GM21381 (cell line): ENCODE data around the gene PPM1H.
"Not testable (repeated sequence)": the region's sequence is repeated elsewhere in the genome, so short reads cannot be mapped to it uniquely, and the experiment has no call there.

ENCODE experiments used
- ATAC-seq: cut with Tn5 transposase; IDR thresholded peaks from one replicate; pipeline ENCODE4 v1.9.1; 2021; ENCODE audit warnings: mild to moderate bottlenecking, moderate library complexity; ENCODE audit not compliant: unreplicated experiment

The PPM1H gene

DNA sequence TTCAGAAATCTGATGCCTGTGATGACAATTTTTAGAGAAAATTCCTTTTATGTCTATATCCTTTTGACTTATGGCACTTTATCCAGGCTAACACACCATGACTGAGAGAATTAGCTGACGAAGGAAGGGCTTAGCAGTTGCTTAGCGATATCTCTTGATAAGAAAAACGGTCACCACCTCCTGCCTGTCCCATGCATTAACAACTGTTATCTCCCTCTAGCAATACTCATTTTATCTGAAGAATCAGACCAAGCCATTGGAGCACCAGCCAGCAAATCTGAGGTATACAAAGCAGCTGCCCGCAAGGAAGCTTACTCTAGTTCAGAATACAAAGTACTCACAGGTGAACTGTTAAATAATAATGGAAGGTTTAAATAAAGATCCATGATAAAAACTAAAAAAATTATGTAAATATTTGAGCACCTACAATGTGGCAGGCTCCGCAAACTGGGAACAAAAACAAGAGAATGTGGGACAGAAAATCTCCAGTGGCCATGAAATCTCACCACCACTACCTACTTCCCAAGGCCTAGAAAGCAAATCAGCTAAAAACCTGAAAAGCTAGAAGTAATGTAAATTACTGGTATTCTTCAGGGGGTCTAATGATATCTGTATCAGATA, 24.3 kb downstream of the PPM1H start:
- no peak for ATAC-seq

GRCh38 chr12:62909340-62909739, 25.6 kb downstream of the PPM1H start:
- no peak for ATAC-seq

DNA sequence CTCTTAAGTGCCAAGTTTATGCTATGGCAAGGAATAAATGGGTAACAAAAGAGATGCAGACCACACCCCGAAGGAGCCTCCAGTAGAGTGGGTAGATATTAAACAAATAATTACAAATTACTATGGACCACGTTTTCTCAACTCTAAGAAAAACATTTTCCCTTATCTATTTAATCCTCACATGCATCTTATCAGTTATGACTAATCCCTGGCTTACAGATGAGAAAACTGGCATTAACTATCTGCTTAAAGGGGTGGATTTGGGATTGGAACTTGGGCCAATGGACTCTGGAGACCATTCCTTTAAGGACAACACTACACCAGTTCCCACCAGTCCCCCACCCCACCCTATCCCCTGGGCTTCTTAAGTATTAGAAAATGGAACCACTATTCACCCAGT, 26.3 kb downstream of the PPM1H start:
- no peak for ATAC-seq

DNA sequence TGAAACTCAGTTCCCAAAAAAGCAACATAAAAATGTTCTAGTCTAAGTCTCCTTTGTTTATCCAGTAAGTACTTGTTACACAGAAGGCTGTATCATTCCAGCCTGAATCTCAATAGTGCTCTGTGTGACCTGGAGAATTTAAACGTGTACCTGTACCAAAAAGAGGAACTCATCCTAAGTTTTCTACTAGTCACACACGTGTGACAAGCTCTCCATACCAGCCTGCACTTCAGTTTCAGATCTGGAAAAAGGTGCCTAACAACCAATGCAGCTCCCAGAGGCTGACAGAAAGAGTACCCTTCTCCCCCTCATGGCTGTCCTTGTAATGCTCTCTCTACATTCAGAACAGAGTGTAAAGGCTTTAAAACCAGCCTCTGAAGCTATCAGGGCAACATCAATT, 27.4 kb downstream of the PPM1H start:
- no peak for ATAC-seq

GRCh38 chr12:62907078-62907477, 27.9 kb downstream of the PPM1H start:
- no peak for ATAC-seq

DNA sequence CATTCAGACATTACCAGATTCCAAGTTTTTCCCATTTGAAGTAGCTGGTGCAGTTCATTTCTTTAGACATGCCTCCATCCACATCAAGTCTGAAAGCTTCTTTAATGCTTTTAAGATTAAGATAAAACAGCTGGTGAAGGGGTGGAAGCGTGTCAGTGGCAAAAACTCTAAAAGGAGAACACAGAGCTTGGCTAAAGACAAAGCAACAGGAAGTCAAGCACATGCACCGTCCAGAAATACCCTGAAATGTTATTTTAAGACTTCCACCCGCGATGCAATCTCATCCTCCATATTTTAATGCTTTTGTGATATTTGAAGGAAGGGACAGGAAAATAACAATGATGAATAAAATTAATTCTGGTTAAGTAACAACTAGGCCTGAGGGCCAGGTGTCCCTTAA, 31.8 kb downstream of the PPM1H start:
- no peak for ATAC-seq

GRCh38 chr12:62900686-62901272, 34.2 kb downstream of the PPM1H start:
- no peak for ATAC-seq

- ATAC-seq = no peak
Observed at GRCh38 chr12:62899568-62900390, 35.2 kb downstream of the PPM1H start.

DNA sequence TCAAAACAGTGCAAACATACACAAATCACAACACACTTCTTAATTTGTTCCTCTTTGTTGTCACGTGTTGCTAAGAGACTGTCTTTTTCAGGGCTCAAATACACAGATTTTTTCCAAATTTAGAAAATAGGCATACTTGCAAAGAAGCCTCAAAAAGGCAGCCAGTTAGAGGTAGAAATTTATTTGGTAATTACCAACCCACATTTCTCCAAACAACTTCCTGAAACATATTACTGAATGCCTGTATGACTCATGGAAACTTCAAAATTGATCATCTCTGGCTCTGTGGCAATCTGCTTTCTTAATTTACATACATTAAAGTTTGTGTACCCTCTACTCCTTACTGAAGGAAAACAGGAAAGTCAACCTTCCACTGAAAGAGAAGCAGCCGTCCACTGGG, 36.4 kb downstream of the PPM1H start:
- ATAC-seq = no peak

- no peak for ATAC-seq
Observed at GRCh38 chr12:62895351-62895877, 39.5 kb downstream of the PPM1H start.

DNA sequence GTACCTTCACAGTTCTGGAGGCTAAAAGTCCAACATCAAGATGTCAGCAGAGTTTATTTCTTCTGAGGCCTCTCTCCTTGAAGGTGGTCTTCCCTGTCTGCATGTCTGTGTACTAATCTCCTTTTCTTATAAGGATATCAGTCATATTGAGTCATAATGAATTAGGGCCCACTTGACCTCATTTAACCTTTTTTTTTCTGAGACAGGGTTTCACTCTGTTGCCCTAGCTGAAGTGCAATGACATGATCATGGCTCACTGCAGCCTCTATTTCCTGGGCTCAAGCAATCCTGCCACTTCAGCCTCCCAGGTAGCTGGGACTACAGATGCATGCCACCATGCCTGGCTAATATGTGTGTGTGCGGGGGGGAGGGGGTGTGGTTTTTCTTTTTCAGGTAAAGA, 41.7 kb downstream of the PPM1H start:
- ATAC-seq = no peak

DNA sequence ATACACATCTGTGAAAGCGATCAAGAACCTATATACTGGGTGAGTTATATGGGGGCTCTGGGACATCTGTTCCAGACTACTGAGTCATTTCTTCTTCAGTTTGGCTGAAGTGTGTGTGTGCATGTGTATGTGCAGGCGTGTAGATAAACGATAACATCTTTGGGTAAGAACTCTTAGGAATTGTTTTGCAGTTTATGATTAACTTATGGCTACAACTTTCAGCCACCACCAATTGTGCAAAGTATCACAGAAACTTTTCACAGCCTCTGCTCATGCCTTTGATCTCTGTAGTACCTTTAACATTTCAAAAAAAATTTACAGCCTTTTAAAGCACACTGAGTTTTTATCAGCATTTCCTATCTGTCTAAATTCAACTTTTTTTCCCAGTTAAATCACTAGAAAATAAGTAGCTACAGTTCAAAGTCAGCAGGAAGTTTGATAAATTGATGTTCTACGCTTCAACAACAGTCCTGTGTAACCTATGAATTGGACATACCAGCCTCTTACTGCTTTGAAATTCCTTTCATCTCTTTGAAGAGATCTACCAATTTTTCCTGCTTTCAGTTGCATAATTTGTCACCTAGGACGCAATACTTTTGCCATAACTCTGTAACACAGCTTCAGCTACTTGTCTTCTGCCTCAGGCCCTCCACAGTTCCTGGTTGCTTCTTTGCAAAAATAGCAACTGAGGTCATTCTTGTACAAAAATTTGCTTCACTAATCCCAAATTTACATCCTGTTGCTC, 43.0 kb downstream of the PPM1H start:
- ATAC-seq = no peak

DNA sequence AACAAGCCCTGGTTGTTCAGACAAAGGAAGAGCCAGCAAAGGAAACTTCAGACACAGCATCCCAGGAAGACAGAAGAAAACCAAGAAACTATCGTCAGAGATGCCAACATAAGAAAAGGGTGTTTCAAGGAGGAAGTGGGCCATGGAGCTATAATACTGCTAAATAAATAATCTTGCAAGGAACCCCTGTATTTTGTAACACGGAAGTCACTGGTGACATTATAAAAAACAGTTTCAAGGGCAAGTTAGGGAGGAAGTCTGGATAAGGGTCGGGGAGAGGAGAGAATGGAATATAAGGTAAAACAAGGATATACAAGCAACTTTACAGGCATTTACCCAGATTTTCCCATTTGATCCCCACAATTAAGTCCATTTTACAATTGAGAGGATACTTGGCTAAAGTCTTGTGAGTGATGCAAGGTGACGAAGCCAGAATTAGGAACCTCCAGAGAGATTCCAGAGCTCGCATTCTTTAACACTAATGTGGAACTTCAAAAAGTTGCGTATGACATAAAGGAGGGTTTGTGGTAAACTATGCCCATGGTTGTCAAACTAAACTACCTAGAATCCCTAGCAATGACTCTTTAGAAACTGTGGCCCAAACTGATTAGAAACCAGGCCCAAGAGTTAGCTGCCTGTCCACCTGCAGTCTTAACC, 46.4 kb downstream of the PPM1H start:
- ATAC-seq = no peak

DNA sequence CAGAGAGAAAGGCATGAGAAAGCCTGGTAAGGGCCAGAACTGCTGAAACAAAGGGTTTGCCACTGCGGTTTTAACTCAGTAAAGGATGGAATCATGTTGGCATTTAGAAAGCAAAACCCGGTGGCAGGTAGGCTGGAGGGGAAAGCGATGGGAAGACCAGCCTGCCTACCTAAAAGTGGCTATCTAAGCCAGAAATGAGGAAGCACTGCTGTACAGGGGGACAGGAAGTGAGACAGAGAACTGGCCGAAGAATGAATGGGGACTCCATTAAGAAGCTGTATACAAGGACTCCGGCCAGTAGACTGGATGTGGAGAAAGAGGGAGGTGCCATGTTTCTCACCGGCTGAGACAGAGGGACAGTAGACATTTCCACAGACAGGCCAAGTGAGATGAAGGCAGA, 48.2 kb downstream of the PPM1H start:
- ATAC-seq = no peak

DNA sequence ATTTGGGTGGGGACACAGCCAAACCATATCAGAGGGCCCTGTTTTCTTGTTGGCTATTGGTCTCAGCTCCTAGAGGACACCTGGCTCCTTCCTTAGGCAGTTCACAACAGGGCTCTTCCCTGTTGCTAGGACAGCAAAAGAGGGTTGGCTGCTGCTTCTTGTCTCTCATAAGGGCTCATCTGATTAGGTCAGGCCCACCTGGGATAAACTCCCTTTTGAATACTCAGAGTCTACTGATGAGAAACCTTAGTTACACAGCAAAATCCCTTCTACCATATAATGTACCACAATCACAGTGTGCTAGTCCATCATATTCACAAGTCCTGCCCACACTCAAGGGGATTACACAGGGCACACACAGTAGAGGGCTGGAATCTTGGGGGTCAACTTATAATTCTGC, 49.7 kb downstream of the PPM1H start:
- ATAC-seq = no peak

GRCh38 chr12:62884832-62885231, 50.1 kb downstream of the PPM1H start:
- ATAC-seq = not testable (repeated sequence)

DNA sequence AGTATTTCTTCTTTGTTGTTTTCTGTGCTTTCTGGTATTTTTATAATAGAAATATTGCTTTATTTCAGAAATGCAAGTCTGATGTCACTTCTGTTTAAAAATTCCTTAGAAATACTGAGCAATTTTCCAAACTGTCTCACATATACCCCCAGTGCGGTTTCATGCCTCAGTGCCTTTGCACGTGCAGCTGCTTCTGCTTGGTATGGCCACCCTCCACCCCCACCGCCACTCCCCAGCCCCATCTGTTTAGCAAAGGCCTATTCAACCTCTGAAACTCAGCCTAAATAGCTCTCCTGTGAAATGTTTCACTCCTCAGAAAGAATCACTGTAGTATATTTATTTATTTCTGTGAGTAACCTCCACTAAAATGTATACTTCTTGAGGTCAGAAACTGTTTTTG, 52.3 kb downstream of the PPM1H start:
- ATAC-seq = no peak

GRCh38 chr12:62882140-62882539, 52.8 kb downstream of the PPM1H start:
- no peak for ATAC-seq

GRCh38 chr12:62879691-62880090, 55.3 kb downstream of the PPM1H start:
- no peak for ATAC-seq

GRCh38 chr12:62879228-62879627, 55.7 kb downstream of the PPM1H start:
- not testable (repeated sequence) for ATAC-seq

- no peak for ATAC-seq
Observed at GRCh38 chr12:62878211-62878610, 56.7 kb downstream of the PPM1H start.
